K562 (cell line): Measurements from ENCODE around the gene STIL. TPM values are rescaled to one million over a fixed set of nuclear protein-coding genes. Genes with fewer than 3 reads are reported as not detected.

ENCODE experiments used
- CBFA2T2 ChIP-seq: fragments of 450-650 bp; conservative IDR thresholded peaks from 2 replicates; pipeline ENCODE4 v1.6.1; 2017; ENCODE audit warnings: mild to moderate bottlenecking
- CHD1 ChIP-seq: fragments of 200-600 bp; sonication (generic); IDR thresholded peaks from one replicate; pipeline ENCODE4 v1.6.1; 2012; ENCODE audit warnings: mild to moderate bottlenecking, moderate library complexity, low read length, inconsistent platforms
- E2F3 ChIP-seq: fragments of 250-450 bp; sonication (Bioruptor Pico); IDR thresholded peaks from 2 replicates; pipeline ENCODE4 v1.4.0; 2020; ENCODE audit warnings: mild to moderate bottlenecking
- KLF16 ChIP-seq: IDR thresholded peaks from 2 replicates; pipeline ENCODE4 v1.6.1; 2016; ENCODE audit warnings: antibody characterized with exemption
- MAFF ChIP-seq: IDR thresholded peaks from 2 replicates; pipeline ENCODE4 v1.6.1; 2012; ENCODE audit warnings: low read length, improper control_type of control experiment
- MCM2 ChIP-seq: fragments of 450-650 bp; IDR thresholded peaks from 2 replicates; pipeline ENCODE4 v1.6.1; 2017; ENCODE audit warnings: low read depth, mild to moderate bottlenecking
- MEIS2 ChIP-seq: fragments of 450-650 bp; IDR thresholded peaks from 2 replicates; pipeline ENCODE4 v1.6.1; 2014; ENCODE audit warnings: mild to moderate bottlenecking; ENCODE audit not compliant: partially characterized antibody
- MXI1 ChIP-seq: IDR thresholded peaks from 2 replicates; pipeline ENCODE4 v1.6.1; 2011; ENCODE audit warnings: low read depth, mild to moderate bottlenecking, improper control_type of control experiment, low read length
- NCOR1 ChIP-seq: fragments of 450-650 bp; IDR thresholded peaks from 2 replicates; pipeline ENCODE4 v1.6.1; 2016; ENCODE audit warnings: mild to moderate bottlenecking, moderate library complexity
- NFATC3 ChIP-seq: fragments of 450-650 bp; IDR thresholded peaks from 2 replicates; pipeline ENCODE4 v1.6.1; 2017; ENCODE audit warnings: mild to moderate bottlenecking
- POLR2B ChIP-seq: fragments of 450-650 bp; IDR thresholded peaks from 2 replicates; pipeline ENCODE4 v1.6.1; 2018; ENCODE audit warnings: low read depth; ENCODE audit not compliant: partially characterized antibody
- RBM14 ChIP-seq: fragments of 200-400 bp; formaldehyde crosslinking; IDR thresholded peaks from 2 replicates; pipeline ENCODE4 v1.6.1; 2018; ENCODE audit warnings: low read depth, mild to moderate bottlenecking, low read length, moderate library complexity, borderline replicate concordance; ENCODE audit not compliant: insufficient read depth
- SNIP1 ChIP-seq: fragments of 450-650 bp; IDR thresholded peaks from 2 replicates; pipeline ENCODE4 v1.7.1; 2017; ENCODE audit warnings: low read depth, mild to moderate bottlenecking
- TAF7 ChIP-seq: fragments of 450-650 bp; IDR thresholded peaks from 2 replicates; pipeline ENCODE4 v1.6.1; 2016; ENCODE audit warnings: missing genetic modification characterization, missing compliant biosample characterization
- U2AF1 ChIP-seq: fragments of 200-400 bp; formaldehyde crosslinking; optimal IDR thresholded peaks from 2 replicates; pipeline ENCODE3; 2017; ENCODE audit warnings: mild to moderate bottlenecking, low read depth, low read length, moderate library complexity
- ZEB2 ChIP-seq: fragments of 450-650 bp; IDR thresholded peaks from 2 replicates; pipeline ENCODE4 v1.6.1; 2016
- ZNF143 ChIP-seq: sonication (generic); formaldehyde crosslinking; IDR thresholded peaks from 2 replicates; pipeline ENCODE4 v1.9.0; 2022; ENCODE audit warnings: mild to moderate bottlenecking, missing genetic modification reagents
- ZNF263 ChIP-seq: sonication (generic); formaldehyde crosslinking; IDR thresholded peaks from 2 replicates; pipeline ENCODE4 v1.8.0; 2022; ENCODE audit warnings: mild to moderate bottlenecking, missing genetic modification reagents, borderline replicate concordance
- ZNF586 ChIP-seq: fragments of 450-650 bp; formaldehyde crosslinking; conservative IDR thresholded peaks from 2 replicates; pipeline ENCODE4 v1.4.0; 2020; ENCODE audit warnings: mild to moderate bottlenecking, moderate library complexity
- ZNF76 ChIP-seq: fragments of 250-450 bp; sonication (Bioruptor Pico); IDR thresholded peaks from 2 replicates; pipeline ENCODE4 v1.4.0; 2020; ENCODE audit warnings: mild to moderate bottlenecking, moderate library complexity, borderline replicate concordance
- polyA plus RNA-seq, 8 experiments: library from polyadenylated mRNA; depleted of rRNA in 4 of 8; stranded (reverse) in 5 of 8; unstranded in 3 of 8; fragments of >200 nt; fragmentation: Nextera tagmentation in 2 of 8; fragmentation: Illumina TruSeq in 1 of 8; extraction: Ambion mirVana in 2 of 8; extraction: Trizol in 1 of 8; gene quantifications; 2 replicates each; pipeline versions ENCODE4 v1.2.1 to v1.2.3, GENCODE V29; 2011 to 2014; ENCODE audit warnings: inconsistent platforms in 1 of 8, missing spikeins in 1 of 8
- total RNA-seq, 7 experiments: library from RNA; depleted of rRNA in 6 of 7; stranded (reverse); fragments of >200 nt in 6 of 7; fragmentation: Illumina TruSeq in 2 of 7; extraction: Trizol in 2 of 7; gene quantifications; 2 replicates each; pipeline versions ENCODE4 v1.2.1 to v1.2.3, GENCODE V29; 2011 to 2021; ENCODE audit warnings: low replicate concordance in 1 of 7
- TF ChIP-seq, protein P1 (sequence below): fragments of 450-650 bp; conservative IDR thresholded peaks from 2 replicates; pipeline ENCODE4 v1.6.1; 2016; ENCODE audit warnings: missing genetic modification characterization, low read depth, mild to moderate bottlenecking, missing compliant biosample characterization, moderate library complexity
- TF ChIP-seq, protein P2 (sequence below), 3 experiments: fragments of 200-800 bp in 1 of 3; sonication (Bioruptor generic) in 1 of 3; sonication (generic) in 1 of 3; formaldehyde crosslinking in 1 of 3; IDR thresholded peaks; 2 replicates each; pipeline versions ENCODE4 v1.6.1 to v1.8.0; 2016 to 2022; ENCODE audit warnings: mild to moderate bottlenecking in 2 of 3, missing compliant biosample characterization in 2 of 3, missing genetic modification characterization in 2 of 3, missing genetic modification reagents in 1 of 3
- TF ChIP-seq, protein P3 (sequence below): IDR thresholded peaks from 3 replicates; pipeline ENCODE4 v1.6.1; 2011; ENCODE audit warnings: borderline replicate concordance, mild to moderate bottlenecking, moderate library complexity; ENCODE audit not compliant: insufficient read length; ENCODE audit errors: extremely low read depth
- TF ChIP-seq, protein P4 (sequence below): IDR thresholded peaks from 2 replicates; pipeline ENCODE4 v1.6.1; 2011; ENCODE audit not compliant: insufficient read length; ENCODE audit errors: extremely low read depth

STIL gene
- total and polyA plus RNA-seq, 9 of the 15 experiments (the other 6 are each of a cell fraction or from before 2014, with no cell fraction given), result 10.5 to 77.4 (median 39.6) TPM

DNA sequence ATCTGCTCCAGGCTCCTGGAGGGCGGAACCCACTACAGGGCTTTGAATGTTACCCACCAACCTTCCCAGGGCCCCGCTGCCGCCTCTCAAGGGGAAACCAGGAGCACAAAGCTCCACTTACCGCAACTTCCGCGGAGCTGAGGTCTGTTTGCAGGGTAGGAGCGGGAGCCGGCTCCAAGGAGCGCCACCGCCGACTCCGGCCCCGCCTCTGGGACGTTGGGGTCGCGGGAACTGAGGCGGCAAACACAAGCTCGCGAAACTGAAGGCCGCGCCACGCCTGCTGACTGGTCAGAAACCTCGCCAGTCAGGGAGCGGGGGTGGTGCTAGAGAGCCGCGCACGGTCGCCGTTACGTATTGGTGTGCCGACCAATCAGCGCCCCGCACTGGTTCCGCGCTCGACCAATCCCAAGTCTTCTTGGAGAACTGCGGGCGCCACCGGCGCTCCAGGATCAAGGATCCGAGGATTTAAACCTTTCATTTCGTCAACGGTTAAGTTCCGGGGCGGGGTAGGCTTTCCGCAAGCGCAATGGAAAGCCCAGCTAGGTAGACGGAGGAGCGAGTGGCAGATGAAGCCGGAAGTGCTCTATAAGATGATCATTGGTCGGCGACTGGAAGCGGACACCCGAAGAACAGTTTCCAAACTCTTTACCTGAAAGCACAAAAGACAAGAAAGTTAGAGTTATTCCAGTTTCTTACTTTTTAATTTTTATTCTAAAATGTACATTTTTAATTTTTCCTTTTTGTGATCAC lies at the start of gene STIL (continued):
- peak; percentile 77 for TF ChIP-seq MEIS2
- TF ChIP-seq, protein P1, sequence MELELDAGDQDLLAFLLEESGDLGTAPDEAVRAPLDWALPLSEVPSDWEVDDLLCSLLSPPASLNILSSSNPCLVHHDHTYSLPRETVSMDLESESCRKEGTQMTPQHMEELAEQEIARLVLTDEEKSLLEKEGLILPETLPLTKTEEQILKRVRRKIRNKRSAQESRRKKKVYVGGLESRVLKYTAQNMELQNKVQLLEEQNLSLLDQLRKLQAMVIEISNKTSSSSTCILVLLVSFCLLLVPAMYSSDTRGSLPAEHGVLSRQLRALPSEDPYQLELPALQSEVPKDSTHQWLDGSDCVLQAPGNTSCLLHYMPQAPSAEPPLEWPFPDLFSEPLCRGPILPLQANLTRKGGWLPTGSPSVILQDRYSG, result no peak
- TF ChIP-seq E2F3 (CRISPR knock-in tag), result peak; percentile 76; the same call in 1 of the 2 replicates
- no peak for TF ChIP-seq ZNF143 (CRISPR knock-in tag)
- no peak; the same call in 1 of the 2 replicates for TF ChIP-seq MAFF
- TF ChIP-seq MXI1, result peak; percentile 53; the same call in 1 of the 2 replicates
- TF ChIP-seq ZEB2, result no peak; the same call in 1 of the 2 replicates
- TF ChIP-seq, protein P2, sequence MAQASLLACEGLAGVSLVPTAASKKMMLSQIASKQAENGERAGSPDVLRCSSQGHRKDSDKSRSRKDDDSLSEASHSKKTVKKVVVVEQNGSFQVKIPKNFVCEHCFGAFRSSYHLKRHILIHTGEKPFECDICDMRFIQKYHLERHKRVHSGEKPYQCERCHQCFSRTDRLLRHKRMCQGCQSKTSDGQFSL (CRISPR knock-in tag; IDR thresholded peaks at IDR 0.05), result no peak
- TF ChIP-seq, protein P2 (tag; IDR thresholded peaks at IDR 0.05), result no peak
- TF ChIP-seq CHD1, result no peak
- no peak for TF ChIP-seq NCOR1
- TF ChIP-seq KLF16, result no peak
- TF ChIP-seq ZNF263 (CRISPR knock-in tag), result peak; percentile 49; the same call in 1 of the 2 replicates
- TF ChIP-seq U2AF1, result no peak
- TF ChIP-seq ZNF76 (CRISPR knock-in tag), result no peak
- no peak for TF ChIP-seq NFATC3
- TF ChIP-seq SNIP1, result no peak
- no peak for TF ChIP-seq MCM2
- no peak for TF ChIP-seq RBM14
- TF ChIP-seq, protein P3, sequence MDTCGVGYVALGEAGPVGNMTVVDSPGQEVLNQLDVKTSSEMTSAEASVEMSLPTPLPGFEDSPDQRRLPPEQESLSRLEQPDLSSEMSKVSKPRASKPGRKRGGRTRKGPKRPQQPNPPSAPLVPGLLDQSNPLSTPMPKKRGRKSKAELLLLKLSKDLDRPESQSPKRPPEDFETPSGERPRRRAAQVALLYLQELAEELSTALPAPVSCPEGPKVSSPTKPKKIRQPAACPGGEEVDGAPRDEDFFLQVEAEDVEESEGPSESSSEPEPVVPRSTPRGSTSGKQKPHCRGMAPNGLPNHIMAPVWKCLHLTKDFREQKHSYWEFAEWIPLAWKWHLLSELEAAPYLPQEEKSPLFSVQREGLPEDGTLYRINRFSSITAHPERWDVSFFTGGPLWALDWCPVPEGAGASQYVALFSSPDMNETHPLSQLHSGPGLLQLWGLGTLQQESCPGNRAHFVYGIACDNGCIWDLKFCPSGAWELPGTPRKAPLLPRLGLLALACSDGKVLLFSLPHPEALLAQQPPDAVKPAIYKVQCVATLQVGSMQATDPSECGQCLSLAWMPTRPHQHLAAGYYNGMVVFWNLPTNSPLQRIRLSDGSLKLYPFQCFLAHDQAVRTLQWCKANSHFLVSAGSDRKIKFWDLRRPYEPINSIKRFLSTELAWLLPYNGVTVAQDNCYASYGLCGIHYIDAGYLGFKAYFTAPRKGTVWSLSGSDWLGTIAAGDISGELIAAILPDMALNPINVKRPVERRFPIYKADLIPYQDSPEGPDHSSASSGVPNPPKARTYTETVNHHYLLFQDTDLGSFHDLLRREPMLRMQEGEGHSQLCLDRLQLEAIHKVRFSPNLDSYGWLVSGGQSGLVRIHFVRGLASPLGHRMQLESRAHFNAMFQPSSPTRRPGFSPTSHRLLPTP, result no peak
- peak; percentile 85 for TF ChIP-seq TAF7 (tag)
- no peak for TF ChIP-seq CBFA2T2
- TF ChIP-seq ZNF586, result no peak
- TF ChIP-seq, protein P4, sequence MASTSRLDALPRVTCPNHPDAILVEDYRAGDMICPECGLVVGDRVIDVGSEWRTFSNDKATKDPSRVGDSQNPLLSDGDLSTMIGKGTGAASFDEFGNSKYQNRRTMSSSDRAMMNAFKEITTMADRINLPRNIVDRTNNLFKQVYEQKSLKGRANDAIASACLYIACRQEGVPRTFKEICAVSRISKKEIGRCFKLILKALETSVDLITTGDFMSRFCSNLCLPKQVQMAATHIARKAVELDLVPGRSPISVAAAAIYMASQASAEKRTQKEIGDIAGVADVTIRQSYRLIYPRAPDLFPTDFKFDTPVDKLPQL, result peak; percentile 66
- TF ChIP-seq POLR2B, result peak; percentile 95
